ENCODE measurements around the gene VKORC1L1.
"Not testable (repeated sequence)": the region's sequence is repeated elsewhere in the genome, so short reads cannot be mapped to it uniquely, and the experiment has no call there.

The VKORC1L1 gene

GRCh38 chr7:65872776-65873581 is at the start of gene VKORC1L1:
Gene VKORC1L1 (plus strand): TSS chr7:65873074. CDS start chr7:65873372, 298 bp downstream.
- Histone ChIP-seq H3K9ac (ENCODE audit: low read length) (peak within 1 kb of the TSS; percentile 64), H3K36me3 (ENCODE audit: control insufficient read depth, insufficient read depth, low read length) (no peaks in the 10 kb centered on the region), H3K27me3 (ENCODE audit: control insufficient read depth, insufficient read depth, low read length) (no peaks in the 10 kb centered on the region), H3K9me3 (ENCODE audit: control insufficient read depth, low read length) (no peaks in the 10 kb centered on the region), H3K4me1 (ENCODE audit: control insufficient read depth, insufficient read depth, low read length) (no peaks in the 10 kb centered on the region), H3K4me3 (ENCODE audit: low read length) (peak within 1 kb of the TSS; percentile 41)

- no peak overlapping the region for H3K4me3 ChIP-seq (ENCODE audit: low read length)
- no peaks in the 10 kb centered on the region for H3K4me1 ChIP-seq (ENCODE audit: control insufficient read depth, insufficient read depth, low read length)
- H3K9me3 ChIP-seq (ENCODE audit: control insufficient read depth, low read length) = no peaks in the 10 kb centered on the region
- H3K9ac ChIP-seq (ENCODE audit: low read length) = no peak overlapping the region
- no peaks in the 10 kb centered on the region for H3K27me3 ChIP-seq (ENCODE audit: control insufficient read depth, insufficient read depth, low read length)
- H3K36me3 ChIP-seq (ENCODE audit: control insufficient read depth, insufficient read depth, low read length) = no peaks in the 10 kb centered on the region
Measured at GRCh38 chr7:65827366-65827765, 45.5 kb upstream of the VKORC1L1 start.

- no peaks in the 10 kb centered on the region for H3K4me1 ChIP-seq (ENCODE audit: control insufficient read depth, insufficient read depth, low read length)
Measured at GRCh38 chr7:65832281-65832680, 40.6 kb upstream of the VKORC1L1 start.

GRCh38 chr7:65836684-65837083 is 36.2 kb upstream of the VKORC1L1 start:
- not testable (repeated sequence) for H3K9ac ChIP-seq (ENCODE audit: low read length); H3K9me3 ChIP-seq (ENCODE audit: control insufficient read depth, low read length); H3K36me3 ChIP-seq (ENCODE audit: control insufficient read depth, insufficient read depth, low read length); H3K27me3 ChIP-seq (ENCODE audit: control insufficient read depth, insufficient read depth, low read length); H3K4me3 ChIP-seq (ENCODE audit: low read length); H3K4me1 ChIP-seq (ENCODE audit: control insufficient read depth, insufficient read depth, low read length)

More at GRCh38 chr7:65832281-65832680, 40.6 kb upstream of the VKORC1L1 start:
- Histone ChIP-seq H3K27me3 (ENCODE audit: control insufficient read depth, insufficient read depth, low read length) (no peaks in the 10 kb centered on the region), H3K4me3 (ENCODE audit: low read length) (no peak overlapping the region), H3K36me3 (ENCODE audit: control insufficient read depth, insufficient read depth, low read length) (no peaks in the 10 kb centered on the region), H3K9ac (ENCODE audit: low read length) (no peak overlapping the region), H3K9me3 (ENCODE audit: control insufficient read depth, low read length) (no peaks in the 10 kb centered on the region)

GRCh38 chr7:65837541-65837956 is 35.3 kb upstream of the VKORC1L1 start:
- not testable (repeated sequence) for H3K27me3 ChIP-seq (ENCODE audit: control insufficient read depth, insufficient read depth, low read length); H3K4me1 ChIP-seq (ENCODE audit: control insufficient read depth, insufficient read depth, low read length); H3K36me3 ChIP-seq (ENCODE audit: control insufficient read depth, insufficient read depth, low read length); H3K9ac ChIP-seq (ENCODE audit: low read length); H3K9me3 ChIP-seq (ENCODE audit: control insufficient read depth, low read length); H3K4me3 ChIP-seq (ENCODE audit: low read length)

- no peaks in the 10 kb centered on the region for H3K27me3 ChIP-seq (ENCODE audit: control insufficient read depth, insufficient read depth, low read length)
- H3K4me1 ChIP-seq (ENCODE audit: control insufficient read depth, insufficient read depth, low read length) = no peaks in the 10 kb centered on the region
- H3K4me3 ChIP-seq (ENCODE audit: low read length) = no peak overlapping the region
- H3K36me3 ChIP-seq (ENCODE audit: control insufficient read depth, insufficient read depth, low read length) = no peaks in the 10 kb centered on the region
- H3K9ac ChIP-seq (ENCODE audit: low read length) = no peak overlapping the region
- H3K9me3 ChIP-seq (ENCODE audit: control insufficient read depth, low read length) = no peaks in the 10 kb centered on the region
Measured at GRCh38 chr7:65839846-65840245, 33.0 kb upstream of the VKORC1L1 start.

GRCh38 chr7:65840446-65840845 is 32.4 kb upstream of the VKORC1L1 start:
- no peak overlapping the region for H3K4me3 ChIP-seq (ENCODE audit: low read length)
- no peaks in the 10 kb centered on the region for H3K27me3 ChIP-seq (ENCODE audit: control insufficient read depth, insufficient read depth, low read length)
- no peak overlapping the region for H3K9ac ChIP-seq (ENCODE audit: low read length)
- H3K36me3 ChIP-seq (ENCODE audit: control insufficient read depth, insufficient read depth, low read length) = no peaks in the 10 kb centered on the region
- H3K9me3 ChIP-seq (ENCODE audit: control insufficient read depth, low read length) = no peaks in the 10 kb centered on the region
- no peaks in the 10 kb centered on the region for H3K4me1 ChIP-seq (ENCODE audit: control insufficient read depth, insufficient read depth, low read length)

GRCh38 chr7:65843616-65844015 is 29.3 kb upstream of the VKORC1L1 start:
- H3K4me1 ChIP-seq (ENCODE audit: control insufficient read depth, insufficient read depth, low read length); H3K9me3 ChIP-seq (ENCODE audit: control insufficient read depth, low read length); H3K9ac ChIP-seq (ENCODE audit: low read length); H3K36me3 ChIP-seq (ENCODE audit: control insufficient read depth, insufficient read depth, low read length); H3K27me3 ChIP-seq (ENCODE audit: control insufficient read depth, insufficient read depth, low read length); H3K4me3 ChIP-seq (ENCODE audit: low read length): not testable (repeated sequence)

GRCh38 chr7:65846008-65846570 is 26.8 kb upstream of the VKORC1L1 start:
- H3K4me3 ChIP-seq (ENCODE audit: low read length) = no peak overlapping the region
- no peaks in the 10 kb centered on the region for H3K27me3 ChIP-seq (ENCODE audit: control insufficient read depth, insufficient read depth, low read length)
- H3K36me3 ChIP-seq (ENCODE audit: control insufficient read depth, insufficient read depth, low read length) = no peaks in the 10 kb centered on the region
- H3K9me3 ChIP-seq (ENCODE audit: control insufficient read depth, low read length) = no peaks in the 10 kb centered on the region
- no peaks in the 10 kb centered on the region for H3K4me1 ChIP-seq (ENCODE audit: control insufficient read depth, insufficient read depth, low read length)
- H3K9ac ChIP-seq (ENCODE audit: low read length) = no peak overlapping the region

- H3K27me3 ChIP-seq (ENCODE audit: control insufficient read depth, insufficient read depth, low read length); H3K4me3 ChIP-seq (ENCODE audit: low read length): not testable (repeated sequence)
Measured at GRCh38 chr7:65853426-65853825, 19.4 kb upstream of the VKORC1L1 start.

GRCh38 chr7:65853892-65854291 is 19.0 kb upstream of the VKORC1L1 start:
- not testable (repeated sequence) for H3K9ac ChIP-seq (ENCODE audit: low read length); H3K9me3 ChIP-seq (ENCODE audit: control insufficient read depth, low read length); H3K27me3 ChIP-seq (ENCODE audit: control insufficient read depth, insufficient read depth, low read length); H3K4me1 ChIP-seq (ENCODE audit: control insufficient read depth, insufficient read depth, low read length); H3K36me3 ChIP-seq (ENCODE audit: control insufficient read depth, insufficient read depth, low read length); H3K4me3 ChIP-seq (ENCODE audit: low read length)

More at GRCh38 chr7:65853426-65853825, 19.4 kb upstream of the VKORC1L1 start:
- not testable (repeated sequence) for H3K9me3 ChIP-seq (ENCODE audit: control insufficient read depth, low read length); H3K4me1 ChIP-seq (ENCODE audit: control insufficient read depth, insufficient read depth, low read length); H3K36me3 ChIP-seq (ENCODE audit: control insufficient read depth, insufficient read depth, low read length); H3K9ac ChIP-seq (ENCODE audit: low read length)

- H3K4me1 ChIP-seq (ENCODE audit: control insufficient read depth, insufficient read depth, low read length); H3K9ac ChIP-seq (ENCODE audit: low read length); H3K36me3 ChIP-seq (ENCODE audit: control insufficient read depth, insufficient read depth, low read length); H3K4me3 ChIP-seq (ENCODE audit: low read length); H3K27me3 ChIP-seq (ENCODE audit: control insufficient read depth, insufficient read depth, low read length); H3K9me3 ChIP-seq (ENCODE audit: control insufficient read depth, low read length): not testable (repeated sequence)
Measured at GRCh38 chr7:65857321-65857894, 15.5 kb upstream of the VKORC1L1 start.

All from mucosa of stomach (tissue), 1 donor.